Kidney epithelial cell (primary cell): ENCODE results near the gene LRRN2. TPM values are rescaled to one million over a fixed set of nuclear protein-coding genes. Genes with fewer than 3 reads are reported as not detected.

ENCODE experiments used
- DNase-seq: peaks from one replicate; pipeline ENCODE4 v3.0.0-alpha.2; 2010; ENCODE audit warnings: low read depth
- H3K27me3 ChIP-seq: 2 replicates; pipeline ENCODE4 v1.6.0; 2011; ENCODE audit warnings: low read length; ENCODE audit not compliant: control insufficient read depth, insufficient read depth
- H3K36me3 ChIP-seq: 2 replicates; pipeline ENCODE4 v1.5.1; 2011; ENCODE audit warnings: low read length; ENCODE audit not compliant: control insufficient read depth, insufficient read depth
- H3K4me3 ChIP-seq: 2 replicates; pipeline ENCODE4 v1.5.1; 2011; ENCODE audit warnings: low read depth, mild to moderate bottlenecking, control low read depth, low read length
- CTCF ChIP-seq: IDR thresholded peaks from 2 replicates; pipeline ENCODE4 v1.5.1; 2011; ENCODE audit warnings: mild to moderate bottlenecking, moderate library complexity, low read length, control low read depth, inconsistent platforms; ENCODE audit not compliant: insufficient read depth, poor library complexity, severe bottlenecking
- total RNA-seq: library from RNA; depleted of rRNA; stranded (reverse); fragments of >200 nt; gene quantifications from 2 replicates; pipeline ENCODE4 v1.2.3, GENCODE V29; 2015

The LRRN2 gene
- total RNA-seq, 1 donor from 2014 or later: 7.6 TPM

- Histone ChIP-seq H3K4me3 (no peak overlapping the region), H3K27me3 (peaks cover 9% of the 10 kb centered on the region), H3K36me3 (no peaks in the 10 kb centered on the region)
- no peak for TF ChIP-seq CTCF
- no peak for DNase-seq
Measured at GRCh38 chr1:204676043-204676442, 9.5 kb downstream of the LRRN2 start.

GRCh38 chr1:204673909-204674649 is 11.5 kb downstream of the LRRN2 start:
- no peak for TF ChIP-seq CTCF
- no peaks in the 10 kb centered on the region for H3K36me3 ChIP-seq
- H3K4me3 ChIP-seq: no peak overlapping the region
- no peak for DNase-seq
- H3K27me3 ChIP-seq: peaks cover 9% of the 10 kb centered on the region

- Histone ChIP-seq H3K27me3 (peaks cover 4% of the 10 kb centered on the region), H3K4me3 (no peak overlapping the region), H3K36me3 (no peaks in the 10 kb centered on the region)
- DNase-seq: no peak
- no peak for TF ChIP-seq CTCF
Measured at GRCh38 chr1:204673209-204673608, 12.3 kb downstream of the LRRN2 start.

- no peak overlapping the region for H3K4me3 ChIP-seq
- no peak for TF ChIP-seq CTCF
- no peaks in the 10 kb centered on the region for H3K36me3 ChIP-seq
- H3K27me3 ChIP-seq: peaks cover under 1% of the 10 kb centered on the region
- DNase-seq: no peak
Measured at GRCh38 chr1:204672482-204673121, 12.9 kb downstream of the LRRN2 start.

- no peak for TF ChIP-seq CTCF
- H3K27me3 ChIP-seq: no peaks in the 10 kb centered on the region
Measured at GRCh38 chr1:204672069-204672468, 13.5 kb downstream of the LRRN2 start.

More at GRCh38 chr1:204672069-204672468, 13.5 kb downstream of the LRRN2 start:
- DNase-seq: no peak
- Histone ChIP-seq H3K4me3 (no peak overlapping the region), H3K36me3 (no peaks in the 10 kb centered on the region)
